Eye (tissue), 1 donor: ENCODE measurements around the gene ZNF496.
A peak's percentile ranks its signal among the peaks of the same experiment; 100 is the strongest.
"Not testable (repeated sequence)": the region's sequence is repeated elsewhere in the genome, so short reads cannot be mapped to it uniquely, and the experiment has no call there.

Experiments
- DNase-seq: peaks from one replicate; pipeline ENCODE4 v3.0.0-alpha.2; 2015

Gene ZNF496

GRCh38 chr1:247358920-247359319 is 27.3 kb upstream of the ZNF496 start:
- no peak for DNase-seq

- no peak for DNase-seq
Measured at GRCh38 chr1:247357781-247358211, 26.1 kb upstream of the ZNF496 start.

GRCh38 chr1:247357052-247357780 is 25.5 kb upstream of the ZNF496 start:
- no peak for DNase-seq

- DNase-seq = not testable (repeated sequence)
Measured at GRCh38 chr1:247355160-247355559, 23.5 kb upstream of the ZNF496 start.

- DNase-seq = no peak
Measured at GRCh38 chr1:247352175-247352574, 20.5 kb upstream of the ZNF496 start.

- no peak for DNase-seq
Measured at GRCh38 chr1:247350587-247350986, 18.9 kb upstream of the ZNF496 start.

- peak; percentile 48 for DNase-seq
Measured at GRCh38 chr1:247347477-247348222, 16.0 kb upstream of the ZNF496 start.

GRCh38 chr1:247345881-247346280 is 14.2 kb upstream of the ZNF496 start:
- DNase-seq = no peak

GRCh38 chr1:247343801-247344200 is 12.1 kb upstream of the ZNF496 start:
- DNase-seq = no peak

- no peak for DNase-seq
Measured at GRCh38 chr1:247338723-247339275, 7.1 kb upstream of the ZNF496 start.

- no peak for DNase-seq
Measured at GRCh38 chr1:247337961-247338360, 6.3 kb upstream of the ZNF496 start.

- DNase-seq = no peak
Measured at GRCh38 chr1:247337250-247337746, 5.6 kb upstream of the ZNF496 start.

GRCh38 chr1:247336390-247336789 is 4.7 kb upstream of the ZNF496 start:
- no peak for DNase-seq

- peak; percentile 26 for DNase-seq
Measured at GRCh38 chr1:247335882-247336281, 4.2 kb upstream of the ZNF496 start.

- no peak for DNase-seq
Measured at GRCh38 chr1:247334378-247335133, 2.9 kb upstream of the ZNF496 start.

- peak; percentile 60 for DNase-seq
Measured at GRCh38 chr1:247332623-247333361, 1.1 kb upstream of the ZNF496 start.

GRCh38 chr1:247332215-247332622 is 552 bp upstream of the ZNF496 start:
- DNase-seq = peak; percentile 80

- peak; percentile 92 for DNase-seq
Measured at GRCh38 chr1:247331172-247331524, 519 bp downstream of the ZNF496 start.

GRCh38 chr1:247330548-247331171 is 1.0 kb downstream of the ZNF496 start:
- DNase-seq = peak; percentile 46

- no peak for DNase-seq
Measured at GRCh38 chr1:247329097-247329617, 2.5 kb downstream of the ZNF496 start.

GRCh38 chr1:247328311-247328710 is 3.4 kb downstream of the ZNF496 start:
- no peak for DNase-seq
